HG03565 (cell line): ENCODE data around the gene GNA12.
A peak's percentile ranks its signal among the peaks of the same experiment; 100 is the strongest.

Source experiments
- ATAC-seq: cut with Tn5 transposase; IDR thresholded peaks from one replicate; pipeline ENCODE4 v1.9.1; 2021; ENCODE audit warnings: mild to moderate bottlenecking, moderate library complexity; ENCODE audit not compliant: unreplicated experiment

GNA12 gene

GRCh38 chr7:2838873-2839578, 5.1 kb downstream of the GNA12 start:
- peak; percentile 72 for ATAC-seq

- no peak for ATAC-seq
These were observed 5.7 kb downstream of the GNA12 start for GRCh38 chr7:2838451-2838850.

DNA sequence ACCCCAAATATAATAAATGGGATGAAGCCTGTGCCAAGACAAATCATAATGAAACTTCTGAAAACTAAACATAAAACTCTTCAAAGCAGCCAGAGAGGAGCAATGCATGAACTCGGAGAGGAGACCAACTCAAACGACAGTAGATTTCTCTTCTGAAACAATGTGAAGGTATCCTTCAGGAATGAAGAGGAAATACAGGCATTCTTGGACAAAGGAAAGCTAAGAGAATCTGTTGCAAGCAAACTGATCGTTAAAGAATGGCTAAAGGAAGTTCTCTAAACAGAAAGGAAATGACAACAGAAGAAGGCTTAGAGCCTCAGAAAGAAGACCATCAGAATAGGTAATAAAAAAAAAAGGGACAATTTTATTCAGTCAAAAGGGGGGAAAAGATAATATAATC, 6.6 kb downstream of the GNA12 start:
- no peak for ATAC-seq

DNA sequence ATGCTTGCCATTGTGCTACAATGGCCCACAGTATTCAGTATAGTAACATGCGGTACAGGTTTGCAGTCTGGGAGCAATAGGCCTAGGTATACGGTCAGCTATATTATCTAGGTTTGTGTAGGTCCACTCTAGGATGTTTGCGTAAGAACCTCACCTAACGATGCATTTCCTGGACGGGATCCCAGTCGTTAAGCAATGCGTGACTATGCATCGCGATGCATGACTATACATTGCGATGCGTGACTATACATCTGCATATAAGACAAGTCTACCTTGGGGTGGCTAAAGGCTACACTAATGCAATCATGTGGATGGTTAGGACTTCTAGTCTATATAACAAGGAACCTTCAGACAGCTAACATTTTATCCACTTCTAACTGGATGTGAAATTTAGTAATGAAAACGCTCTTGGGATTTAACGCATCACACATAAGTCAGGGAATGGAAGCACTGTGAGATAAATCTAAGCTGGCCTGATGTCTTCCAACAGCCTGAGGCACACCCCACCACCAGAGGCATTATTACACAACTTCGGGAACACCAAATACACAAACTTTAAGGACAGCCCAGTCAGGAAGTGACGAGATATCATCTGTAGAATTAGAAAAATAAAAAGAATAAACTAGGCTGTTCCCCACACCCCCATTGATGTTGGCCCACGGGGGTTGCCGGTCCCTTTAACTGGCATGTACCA, 9.2 kb downstream of the GNA12 start:
- ATAC-seq: no peak

DNA sequence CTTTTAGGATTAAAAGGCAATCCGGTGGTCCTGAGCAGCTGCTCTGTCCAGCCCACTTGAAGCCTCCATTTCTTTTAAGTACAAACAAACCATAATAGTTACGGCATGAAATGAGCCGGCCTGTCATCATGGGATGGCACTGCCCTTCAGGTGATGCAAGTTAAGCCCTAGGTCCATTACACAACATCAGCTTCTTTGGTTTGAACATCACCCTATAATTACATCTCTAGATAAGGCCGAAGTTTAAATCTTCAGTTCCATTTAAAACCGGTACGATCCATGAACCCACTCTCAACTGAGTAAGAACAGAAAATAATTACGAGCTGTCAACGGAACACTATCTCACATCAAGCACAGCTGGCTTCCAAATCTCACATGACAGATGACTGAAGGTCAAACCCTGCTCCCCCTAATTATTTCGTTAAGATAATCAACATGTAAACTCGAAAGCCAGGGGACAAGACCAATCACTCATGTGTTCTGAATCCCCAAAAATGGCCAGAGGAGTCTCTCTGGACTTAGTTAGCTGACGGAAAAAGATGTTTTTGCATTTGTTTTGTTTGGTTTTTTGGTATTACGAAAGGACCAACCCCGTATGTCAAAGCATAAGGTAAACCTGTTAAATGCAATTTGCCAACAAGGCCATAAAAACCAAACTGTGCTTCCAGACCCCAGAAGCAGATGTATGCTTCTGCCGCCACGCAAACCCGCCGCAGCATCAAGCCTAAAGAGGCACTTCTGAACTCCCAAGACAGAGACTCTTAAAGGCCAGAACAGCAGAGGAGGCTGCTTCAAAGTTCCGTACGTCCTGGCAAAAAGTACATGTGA, 10.8 kb downstream of the GNA12 start:
- ATAC-seq: no peak

DNA sequence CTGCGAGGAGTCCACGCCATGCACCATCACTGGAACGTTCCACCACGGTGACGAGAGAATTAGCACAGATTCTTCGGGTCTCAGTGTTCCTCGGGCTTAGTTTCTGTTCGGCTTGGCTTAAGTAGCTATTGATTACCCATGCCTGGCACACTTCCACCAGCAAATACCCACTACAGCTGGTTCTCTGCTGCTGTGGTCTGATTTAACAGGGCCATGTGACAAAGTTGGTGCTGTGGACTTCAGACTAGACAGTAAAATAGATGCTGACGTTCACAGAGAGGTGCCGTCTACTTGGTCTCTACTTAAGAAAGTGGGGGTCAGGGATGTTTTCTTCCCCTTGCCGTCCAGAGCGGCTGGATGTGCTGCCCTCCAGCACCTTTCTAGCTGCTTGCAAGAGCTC, 11.6 kb downstream of the GNA12 start:
- ATAC-seq: no peak

DNA sequence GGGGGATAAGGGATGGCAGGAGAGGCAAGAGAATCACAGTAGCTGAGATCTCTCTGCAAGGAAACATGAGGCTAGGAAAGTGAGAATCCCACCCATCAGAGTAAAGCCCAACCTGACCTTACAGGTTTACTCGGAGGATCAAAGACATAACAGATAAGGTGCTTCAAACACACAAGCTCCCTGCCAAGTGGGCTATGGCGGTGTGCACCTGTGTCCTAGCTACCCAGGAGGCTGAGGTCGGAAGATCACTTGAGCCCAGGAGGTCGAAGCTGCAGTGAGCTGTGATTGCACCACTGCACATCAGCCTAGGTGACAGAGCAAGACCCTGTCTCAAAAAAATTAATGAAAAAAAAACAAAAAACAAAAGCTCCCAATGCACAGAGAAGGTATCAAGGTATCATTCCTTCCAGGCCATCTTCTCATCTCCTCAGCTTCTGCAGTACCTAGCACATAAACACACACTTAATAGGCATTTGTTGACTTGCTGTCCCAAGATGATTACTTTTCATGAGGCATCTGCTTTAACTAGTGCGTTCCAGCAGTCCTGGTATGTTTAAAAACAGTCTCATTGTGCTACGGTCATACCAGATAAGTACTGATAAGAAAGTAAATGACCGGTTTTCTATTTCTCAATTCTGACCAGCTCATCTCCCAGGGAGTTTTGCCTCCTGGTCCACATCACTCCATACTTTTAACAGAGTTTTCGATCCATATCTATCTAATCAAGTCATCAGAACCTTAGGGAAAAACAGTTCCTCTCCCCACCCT, 13.3 kb downstream of the GNA12 start:
- no peak for ATAC-seq

GRCh38 chr7:2829040-2829439, 15.1 kb downstream of the GNA12 start:
- no peak for ATAC-seq

- no peak for ATAC-seq
These were observed 17.3 kb downstream of the GNA12 start for GRCh38 chr7:2826771-2827170.

DNA sequence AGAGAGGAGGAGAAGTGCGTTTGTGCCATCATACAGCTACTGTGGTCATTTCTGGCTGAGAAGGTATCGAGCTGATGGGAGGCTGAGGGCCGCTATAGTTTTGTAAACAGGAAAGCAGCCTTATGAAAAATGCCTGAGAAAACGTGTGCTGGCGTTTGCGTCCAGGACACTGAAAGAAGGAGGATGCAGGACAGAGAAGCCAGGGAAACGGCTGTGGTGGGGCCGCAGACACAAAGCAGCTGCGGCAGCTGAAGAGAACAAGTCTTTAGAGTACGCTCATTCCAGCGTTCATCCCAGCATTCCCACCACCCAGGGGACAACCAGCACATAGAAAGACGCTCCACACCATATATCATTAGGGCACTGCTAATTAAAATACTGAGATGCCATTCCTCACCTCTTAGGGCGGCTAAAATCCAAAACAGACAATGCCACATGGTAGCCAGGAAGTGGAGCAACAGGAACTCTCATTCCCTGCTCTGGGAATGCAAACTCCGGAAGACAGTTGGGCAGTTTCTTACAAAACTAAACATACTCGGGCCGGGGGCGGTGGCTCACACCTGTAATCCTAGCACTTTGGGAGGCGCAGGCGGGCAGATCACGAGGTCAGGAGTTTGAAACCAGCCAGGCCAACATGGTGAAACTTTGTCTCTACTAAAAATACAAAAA, 18.4 kb downstream of the GNA12 start:
- no peak for ATAC-seq

DNA sequence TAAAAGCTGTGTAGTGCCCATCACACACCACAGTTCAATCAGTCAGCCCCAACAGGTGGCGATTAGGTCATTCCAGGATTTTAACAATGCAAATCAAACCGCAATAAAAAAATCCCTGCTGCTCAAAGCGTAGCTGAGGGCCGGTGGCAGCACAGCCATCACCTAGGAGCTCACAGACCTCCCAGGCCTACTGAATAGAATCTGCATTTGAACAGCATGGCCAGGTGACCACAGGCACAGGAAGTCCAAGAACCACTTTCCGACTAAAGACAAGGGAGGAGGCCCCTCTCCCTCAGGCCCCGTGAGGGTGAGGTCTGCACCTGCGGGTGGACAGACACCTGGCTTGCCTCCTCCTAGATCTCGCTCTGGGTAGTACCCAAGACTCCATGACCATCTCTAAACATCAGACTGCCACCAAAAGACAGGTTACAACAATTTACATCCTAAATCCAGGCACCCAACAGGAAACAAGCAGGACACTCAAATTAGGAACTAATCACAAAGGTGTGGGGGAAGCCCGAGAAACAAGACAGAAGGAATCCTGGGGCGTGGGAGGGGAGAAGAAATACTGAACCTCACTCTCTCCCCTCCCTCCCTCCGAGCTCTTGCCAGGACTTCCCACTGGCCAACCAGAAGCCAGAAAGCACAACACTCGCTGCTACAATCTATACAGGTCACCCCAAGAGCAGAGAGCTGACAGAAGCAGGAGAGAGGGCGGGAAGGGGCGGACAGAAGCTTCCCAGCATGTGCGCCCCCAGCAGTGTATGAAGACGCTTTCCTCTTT, 19.2 kb downstream of the GNA12 start:
- ATAC-seq: peak; percentile 32

GRCh38 chr7:2824026-2824677, 20.0 kb downstream of the GNA12 start:
- ATAC-seq: no peak

DNA sequence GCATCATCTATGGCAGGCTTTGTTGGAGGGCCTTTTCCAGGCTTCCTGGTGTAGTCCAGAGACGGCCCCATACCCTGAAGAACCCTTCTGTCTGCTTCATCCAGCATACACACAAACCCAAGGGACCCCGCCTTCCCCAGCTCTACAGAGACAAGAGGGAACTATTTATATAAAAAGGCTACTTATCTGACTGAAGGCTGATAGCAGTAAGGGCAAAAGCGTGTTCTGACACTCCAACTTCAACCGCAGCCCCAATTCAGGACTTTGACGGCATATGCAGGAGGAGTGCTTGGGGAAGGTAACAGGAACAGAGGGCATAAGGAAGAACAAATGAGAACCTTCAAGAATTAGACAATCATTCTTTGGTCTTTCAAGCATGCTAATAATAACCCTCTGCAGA, 21.0 kb downstream of the GNA12 start:
- no peak for ATAC-seq

GRCh38 chr7:2821842-2822507, 22.1 kb downstream of the GNA12 start:
- peak; percentile 53 for ATAC-seq

DNA sequence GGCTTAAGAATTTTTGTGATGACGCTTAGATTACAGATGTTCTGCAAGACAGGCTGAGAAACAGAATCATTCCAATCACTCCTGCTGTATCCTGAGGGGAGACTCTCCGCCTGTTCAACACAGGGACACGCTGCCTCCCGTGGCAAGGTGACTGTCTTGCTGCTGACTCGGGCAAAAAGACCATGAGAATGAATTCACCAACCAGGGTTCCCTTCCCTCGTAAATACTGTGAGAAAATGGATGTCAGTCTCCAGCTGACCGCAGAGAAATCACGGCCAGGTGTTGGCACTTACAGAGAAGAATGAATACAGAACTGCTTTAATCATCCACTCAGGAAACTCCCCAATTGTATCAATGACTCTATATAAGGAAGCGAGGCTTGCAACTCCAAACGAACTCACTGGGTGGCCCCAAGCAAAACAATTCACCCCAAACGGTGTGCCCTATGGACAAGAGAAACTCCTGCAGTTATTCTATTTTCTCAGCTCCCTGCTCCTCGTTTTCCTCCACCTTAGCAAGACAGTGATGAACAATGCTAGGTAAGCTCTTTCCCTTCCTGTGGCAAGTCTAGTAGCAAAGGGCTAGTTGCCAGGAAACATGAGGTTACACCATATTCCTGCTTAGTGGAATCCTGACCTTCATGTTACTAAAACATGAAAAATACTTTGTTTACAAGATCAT, 22.8 kb downstream of the GNA12 start:
- peak; percentile 37 for ATAC-seq

GRCh38 chr7:2820508-2820934, 23.6 kb downstream of the GNA12 start:
- ATAC-seq: no peak

- ATAC-seq: no peak
These were observed 24.1 kb downstream of the GNA12 start for GRCh38 chr7:2819954-2820397.
